Endothelial cell of umbilical vein (primary cell): Measurements from ENCODE around the gene RSPRY1.

Experiments
- CTCF ChIP-seq, 2 donors: IDR thresholded peaks; 1 replicate in 1 of 2; 2 replicates in 1 of 2; pipeline ENCODE4 v1.5.1; 2011; ENCODE audit warnings: low read length in 2 of 2, mild to moderate bottlenecking in 2 of 2, moderate library complexity in 2 of 2, control low read depth in 1 of 2, inconsistent platforms in 1 of 2, low read depth in 1 of 2; ENCODE audit not compliant: insufficient read depth in 1 of 2; ENCODE audit errors: extremely low read depth in 1 of 2
- EZH2 ChIP-seq: IDR thresholded peaks from 2 replicates; pipeline ENCODE4 v1.6.1; 2012; ENCODE audit warnings: borderline replicate concordance, low read depth, mild to moderate bottlenecking, moderate library complexity, low read length, inconsistent platforms; ENCODE audit not compliant: severe bottlenecking
- FOS ChIP-seq: IDR thresholded peaks from 2 replicates; pipeline ENCODE4 v1.6.1; 2011; ENCODE audit warnings: mild to moderate bottlenecking, low read length, moderate library complexity, borderline replicate concordance; ENCODE audit not compliant: insufficient read depth
- GATA2 ChIP-seq: IDR thresholded peaks from 2 replicates; pipeline ENCODE4 v1.7.0; 2011; ENCODE audit warnings: low read depth, mild to moderate bottlenecking, moderate library complexity, mixed read lengths, low read length; ENCODE audit not compliant: insufficient read length, insufficient read depth
- JUN ChIP-seq: IDR thresholded peaks from 2 replicates; pipeline ENCODE4 v1.6.1; 2011; ENCODE audit warnings: borderline replicate concordance, low read depth; ENCODE audit not compliant: insufficient read length, insufficient read depth
- MAX ChIP-seq: IDR thresholded peaks from 2 replicates; pipeline ENCODE4 v1.6.1; 2011; ENCODE audit not compliant: insufficient read depth, insufficient read length
- MYC ChIP-seq: IDR thresholded peaks from one replicate; pipeline ENCODE4 v1.6.1; 2011; ENCODE audit warnings: mild to moderate bottlenecking, low read depth, low read length
- POLR2A ChIP-seq: IDR thresholded peaks from 2 replicates; pipeline ENCODE4 v1.6.1; 2012; ENCODE audit warnings: low read depth, mild to moderate bottlenecking, control low read depth, low read length
- POLR2AphosphoS5 ChIP-seq: IDR thresholded peaks from 2 replicates; pipeline ENCODE4 v1.6.1; 2012; ENCODE audit warnings: low read depth, mild to moderate bottlenecking, control low read depth, low read length, moderate library complexity; ENCODE audit not compliant: insufficient read depth

GRCh38 chr16:57196286-57196685 lies 10.2 kb downstream of the RSPRY1 start:
- TF ChIP-seq POLR2AphosphoS5 (no peak), CTCF (IDR thresholded peaks at IDR 0.05; ENCODE audit: extremely low read depth in 1 of 2, insufficient read depth in 1 of 2, low read depth in 1 of 2, low read length in 2 of 2) (no peak), EZH2 (no peak), MAX (no peak), POLR2A (no peak), GATA2 (no peak), JUN (no peak), FOS (no peak), MYC (no peak)
